HG03558 (cell line): ENCODE measurements around the gene CRB1.

ENCODE experiments used
- ATAC-seq: cut with Tn5 transposase; IDR thresholded peaks from one replicate; pipeline ENCODE4 v1.9.1; 2021; ENCODE audit warnings: moderate number of reproducible peaks; ENCODE audit not compliant: unreplicated experiment; ENCODE audit errors: extremely low read depth

CRB1 gene

GRCh38 chr1:197268012-197268411 lies at the start of gene CRB1:
Gene CRB1 (plus strand): TSS chr1:197268252. CDS start chr1:197268413, 161 bp downstream.
- ATAC-seq, result no peak

- no peak for ATAC-seq
Observed at GRCh38 chr1:197218857-197219256, 49.2 kb upstream of the CRB1 start.

- no peak for ATAC-seq
Observed at GRCh38 chr1:197222025-197222685, 45.9 kb upstream of the CRB1 start.

GRCh38 chr1:197222780-197223179 lies 45.3 kb upstream of the CRB1 start:
- no peak for ATAC-seq

- ATAC-seq, result no peak
Observed at GRCh38 chr1:197224160-197224559, 43.9 kb upstream of the CRB1 start.

- no peak for ATAC-seq
Observed at GRCh38 chr1:197225611-197226010, 42.4 kb upstream of the CRB1 start.

- ATAC-seq, result no peak
Observed at GRCh38 chr1:197234581-197234980, 33.5 kb upstream of the CRB1 start.

- no peak for ATAC-seq
Observed at GRCh38 chr1:197235355-197235754, 32.7 kb upstream of the CRB1 start.

GRCh38 chr1:197247465-197247864 lies 20.6 kb upstream of the CRB1 start:
- ATAC-seq, result no peak

GRCh38 chr1:197249324-197249723 lies 18.7 kb upstream of the CRB1 start:
- ATAC-seq, result no peak

- ATAC-seq, result no peak
Observed at GRCh38 chr1:197250616-197251015, 17.4 kb upstream of the CRB1 start.

- no peak for ATAC-seq
Observed at GRCh38 chr1:197252973-197253372, 15.1 kb upstream of the CRB1 start.

- no peak for ATAC-seq
Observed at GRCh38 chr1:197254866-197255265, 13.2 kb upstream of the CRB1 start.

- ATAC-seq, result no peak
Observed at GRCh38 chr1:197264936-197265567, 3.0 kb upstream of the CRB1 start.

GRCh38 chr1:197269053-197269452 lies 1.0 kb downstream of the CRB1 start:
- ATAC-seq, result no peak

- no peak for ATAC-seq
Observed at GRCh38 chr1:197272791-197273190, 4.7 kb downstream of the CRB1 start.

- ATAC-seq, result no peak
Observed at GRCh38 chr1:197277166-197277565, 9.1 kb downstream of the CRB1 start.

GRCh38 chr1:197284325-197284724 lies 16.3 kb downstream of the CRB1 start:
- no peak for ATAC-seq

- ATAC-seq, result no peak
Observed at GRCh38 chr1:197284966-197285365, 16.9 kb downstream of the CRB1 start.

- ATAC-seq, result no peak
Observed at GRCh38 chr1:197285526-197286205, 17.6 kb downstream of the CRB1 start.

GRCh38 chr1:197286634-197287033 lies 18.6 kb downstream of the CRB1 start:
- ATAC-seq, result no peak

GRCh38 chr1:197287863-197288262 lies 19.8 kb downstream of the CRB1 start:
- ATAC-seq, result no peak
